ENCODE results near the gene COL4A1. TPM values are rescaled to one million over a fixed set of nuclear protein-coding genes. Genes with fewer than 3 reads are reported as not detected.
A peak's percentile ranks its signal among the peaks of the same experiment; 100 is the strongest.

The COL4A1 gene
- total and polyA plus RNA-seq, 2 experiments from 2014 or later: 184 to 519 TPM

GRCh38 chr13:110152351-110152750 lies 154.6 kb downstream of the COL4A1 start:
- no peak overlapping the region for H3K27ac ChIP-seq
- peaks cover 12% of the 10 kb centered on the region; the same call in 1 of the 2 replicates for H3F3A ChIP-seq (ENCODE audit: insufficient read depth)
- TF ChIP-seq EZH2phosphoT487 (IDR thresholded peaks at IDR 0.05; ENCODE audit: insufficient read depth, low read depth): no peak
- no peak for TF ChIP-seq EZH2 (IDR thresholded peaks at IDR 0.05; ENCODE audit: insufficient read depth, poor library complexity, severe bottlenecking)
- no peaks in the 10 kb centered on the region for H3K79me2 ChIP-seq (ENCODE audit: insufficient read depth)
- no peaks in the 10 kb centered on the region for H3K9me3 ChIP-seq (ENCODE audit: low read depth)
- H2AFZ ChIP-seq: no peak overlapping the region
- peaks cover 15% of the 10 kb centered on the region; the same call in 1 of the 2 replicates for H3K36me3 ChIP-seq (ENCODE audit: low read depth)
- no peak overlapping the region for H3K9ac ChIP-seq
- in situ Hi-C loops (cut with MboI): no loop called here
- no peaks in the 10 kb centered on the region for H4K20me1 ChIP-seq (ENCODE audit: insufficient read depth)
- no peaks in the 10 kb centered on the region for H3K9me2 ChIP-seq (ENCODE audit: insufficient read depth)
- no peaks in the 10 kb centered on the region for H3K27me3 ChIP-seq (replicated peaks; ENCODE audit: insufficient read depth)
- no peaks in the 10 kb centered on the region; the same call in 1 of the 2 replicates for H3K4me1 ChIP-seq (ENCODE audit: insufficient read depth)
- no peak overlapping the region for H3K4me2 ChIP-seq (ENCODE audit: unreplicated experiment)
- DNase-seq: no peak
- 88 to 91% methylated on average over 17 of the region's 17 CpGs for WGBS, 2 experiments (ENCODE audit: low coverage in 1 of 2, low lambda C conversion rate in 2 of 2, missing lambda C conversion rate in 2 of 2)
- no peak overlapping the region for H3K4me3 ChIP-seq

GRCh38 chr13:110151462-110151861 lies 155.5 kb downstream of the COL4A1 start:
- H4K20me1 ChIP-seq (ENCODE audit: insufficient read depth): no peaks in the 10 kb centered on the region
- in situ Hi-C loops (cut with MboI): no loop called here
- H3K4me1 ChIP-seq (ENCODE audit: insufficient read depth): no peaks in the 10 kb centered on the region; the same call in 1 of the 2 replicates
- TF ChIP-seq EZH2 (IDR thresholded peaks at IDR 0.05; ENCODE audit: insufficient read depth, poor library complexity, severe bottlenecking) (no peak), EZH2phosphoT487 (IDR thresholded peaks at IDR 0.05; ENCODE audit: insufficient read depth, low read depth) (no peak)
- H3K9me3 ChIP-seq (ENCODE audit: low read depth): no peaks in the 10 kb centered on the region
- DNase-seq: no peak
- H3K4me2 ChIP-seq (ENCODE audit: unreplicated experiment): no peak overlapping the region
- peaks cover 10% of the 10 kb centered on the region; the same call in 1 of the 2 replicates for H3K36me3 ChIP-seq (ENCODE audit: low read depth)
- 92 to 93% methylated on average over 12 of the region's 12 CpGs for WGBS, 2 experiments (ENCODE audit: low coverage in 1 of 2, low lambda C conversion rate in 2 of 2, missing lambda C conversion rate in 2 of 2)
- H3F3A ChIP-seq (ENCODE audit: insufficient read depth): peaks cover 12% of the 10 kb centered on the region; the same call in 1 of the 2 replicates
- no peaks in the 10 kb centered on the region for H3K79me2 ChIP-seq (ENCODE audit: insufficient read depth)
- no peak overlapping the region for H3K9ac ChIP-seq
- no peak overlapping the region for H3K4me3 ChIP-seq
- no peak overlapping the region for H2AFZ ChIP-seq
- H3K27ac ChIP-seq: no peak overlapping the region
- no peaks in the 10 kb centered on the region for H3K27me3 ChIP-seq (replicated peaks; ENCODE audit: insufficient read depth)
- H3K9me2 ChIP-seq (ENCODE audit: insufficient read depth): no peaks in the 10 kb centered on the region

- Histone ChIP-seq H3K4me3 (no peak overlapping the region), H3K27me3 (replicated peaks; ENCODE audit: insufficient read depth) (no peaks in the 10 kb centered on the region), H3F3A (ENCODE audit: insufficient read depth) (peaks cover 12% of the 10 kb centered on the region; the same call in 1 of the 2 replicates), H2AFZ (no peak overlapping the region), H3K9ac (no peak overlapping the region), H3K4me2 (ENCODE audit: unreplicated experiment) (no peak overlapping the region), H3K79me2 (ENCODE audit: insufficient read depth) (no peaks in the 10 kb centered on the region), H3K36me3 (ENCODE audit: low read depth) (peaks cover 8% of the 10 kb centered on the region; the same call in 1 of the 2 replicates), H4K20me1 (ENCODE audit: insufficient read depth) (no peaks in the 10 kb centered on the region), H3K27ac (no peak overlapping the region), H3K4me1 (ENCODE audit: insufficient read depth) (no peaks in the 10 kb centered on the region; the same call in 1 of the 2 replicates), H3K9me3 (ENCODE audit: low read depth) (no peaks in the 10 kb centered on the region), H3K9me2 (ENCODE audit: insufficient read depth) (no peaks in the 10 kb centered on the region)
- WGBS, 2 experiments (ENCODE audit: low coverage in 1 of 2, low lambda C conversion rate in 2 of 2, missing lambda C conversion rate in 2 of 2): 81 to 85% methylated on average over 15 of the region's 15 CpGs
- TF ChIP-seq EZH2 (IDR thresholded peaks at IDR 0.05; ENCODE audit: insufficient read depth, poor library complexity, severe bottlenecking) (no peak), EZH2phosphoT487 (IDR thresholded peaks at IDR 0.05; ENCODE audit: insufficient read depth, low read depth) (no peak)
- DNase-seq: peak; percentile 53
- in situ Hi-C loops (cut with MboI): no loop called here
Measured at GRCh38 chr13:110150384-110151101, 156.4 kb downstream of the COL4A1 start.

- no peaks in the 10 kb centered on the region for H3K9me2 ChIP-seq (ENCODE audit: insufficient read depth)
- H3K27ac ChIP-seq: no peak overlapping the region
- no peak overlapping the region for H3K4me3 ChIP-seq
- H3K9ac ChIP-seq: no peak overlapping the region
- in situ Hi-C loops (cut with MboI): no loop called here
- WGBS, 2 experiments (ENCODE audit: low coverage in 1 of 2, low lambda C conversion rate in 2 of 2, missing lambda C conversion rate in 2 of 2): 84 to 91% methylated on average over 7 of the region's 7 CpGs
- H2AFZ ChIP-seq: no peak overlapping the region
- no peaks in the 10 kb centered on the region for H4K20me1 ChIP-seq (ENCODE audit: insufficient read depth)
- H3K4me2 ChIP-seq (ENCODE audit: unreplicated experiment): no peak overlapping the region
- H3K36me3 ChIP-seq (ENCODE audit: low read depth): 0 out of 2 replicates have a peak, but pooled peaks cover 8% of the 10 kb centered on the region
- no peaks in the 10 kb centered on the region for H3K9me3 ChIP-seq (ENCODE audit: low read depth)
- H3K79me2 ChIP-seq (ENCODE audit: insufficient read depth): no peaks in the 10 kb centered on the region
- no peaks in the 10 kb centered on the region; the same call in 1 of the 2 replicates for H3K4me1 ChIP-seq (ENCODE audit: insufficient read depth)
- peaks cover 12% of the 10 kb centered on the region; the same call in 1 of the 2 replicates for H3F3A ChIP-seq (ENCODE audit: insufficient read depth)
- no peaks in the 10 kb centered on the region for H3K27me3 ChIP-seq (replicated peaks; ENCODE audit: insufficient read depth)
- TF ChIP-seq EZH2 (IDR thresholded peaks at IDR 0.05; ENCODE audit: insufficient read depth, poor library complexity, severe bottlenecking): no peak
- no peak for TF ChIP-seq EZH2phosphoT487 (IDR thresholded peaks at IDR 0.05; ENCODE audit: insufficient read depth, low read depth)
- DNase-seq: no peak
Measured at GRCh38 chr13:110149036-110149435, 157.9 kb downstream of the COL4A1 start.

Measured in GM23248 (cell line).